ENCODE data around the gene TBL1XR1. TPM values are rescaled to one million over a fixed set of nuclear protein-coding genes. Genes with fewer than 3 reads are reported as not detected.

Gene TBL1XR1
- total RNA-seq, 1 experiment from 2014 or later, result 180 TPM

- H3K4me3 ChIP-seq (replicated peaks in 1 of 2; ENCODE audit: low read depth in 1 of 2, low read length in 2 of 2), result no peak overlapping the region
- no peaks in the 10 kb centered on the region for H3K9me3 ChIP-seq (ENCODE audit: control insufficient read depth in 1 of 2, insufficient read depth in 1 of 2, low read depth in 1 of 2, low read length in 2 of 2)
- ATAC-seq (no peak), DNase-seq (ENCODE audit: low read depth, low spot score) (no peak)
- CTCF ChIA-PET, result no interaction called here
- H3K9me2 ChIP-seq (ENCODE audit: insufficient read depth), result no peaks in the 10 kb centered on the region
- H2AFZ ChIP-seq (ENCODE audit: low read depth, low read length, poor library complexity, severe bottlenecking), result peak overlapping the region; percentile 43
- H3K36me3 ChIP-seq (ENCODE audit: control insufficient read depth in 1 of 2, insufficient read depth in 2 of 2, low read length in 2 of 2), result no peaks in the 10 kb centered on the region
- peaks cover 26% of the 10 kb centered on the region for H3K79me2 ChIP-seq (ENCODE audit: insufficient read depth, low read length)
- H3K4me1 ChIP-seq (ENCODE audit: control insufficient read depth in 1 of 2, insufficient read depth in 2 of 2, low read length in 2 of 2), result peaks cover 19 to 40% of the 10 kb centered on the region in 2 experiments
- TF ChIP-seq MAX (IDR thresholded peaks at IDR 0.05) (0 out of 2 replicates have a peak, but pooled peaks have one; percentile 8), YY1 (IDR thresholded peaks at IDR 0.05; ENCODE audit: extremely low read depth, insufficient replicate concordance, low read depth, low read length) (no peak)
- no peaks in the 10 kb centered on the region for H4K20me1 ChIP-seq (ENCODE audit: insufficient read depth)
- no TSS peak for BruUV-seq (replicated peaks)
- peak overlapping the region; percentile 86 for H3K4me2 ChIP-seq (ENCODE audit: low read length)
- H3K27me3 ChIP-seq (ENCODE audit: insufficient read depth, low read length), result no peaks in the 10 kb centered on the region
- RAD21 ChIA-PET (ENCODE audit: low non-redundant PET in 1 of 2, low total read pairs in 2 of 2, uncharacterized antibody in 2 of 2, unreplicated experiment in 2 of 2), result interaction anchor here in 1 of 2 experiments (1.4 kb wide), 1 partner anchor 161 kb away, joined by 3 read pairs; no protein-coding TSS in a partner anchor
- peak overlapping the region; percentile 88; the same call in 1 of the 2 replicates for H3K9ac ChIP-seq (ENCODE audit: low read length)
- H3K27ac ChIP-seq (ENCODE audit: low read depth, low read length), result peak overlapping the region; percentile 86
- intact Hi-C loops (cut with micrococcal nuclease), result loop anchor here (5.0 to 10.0 kb wide), 3 partner anchors 147 to 578 kb away; no protein-coding TSS in a partner anchor
- POLR2A ChIA-PET, result interaction anchor here (2.8 kb wide), 1 partner anchor 159 kb away, joined by 50 read pairs; no protein-coding TSS in a partner anchor
Measured at GRCh38 chr3:177199206-177199760, 2.0 kb upstream of the TBL1XR1 start.

DNA sequence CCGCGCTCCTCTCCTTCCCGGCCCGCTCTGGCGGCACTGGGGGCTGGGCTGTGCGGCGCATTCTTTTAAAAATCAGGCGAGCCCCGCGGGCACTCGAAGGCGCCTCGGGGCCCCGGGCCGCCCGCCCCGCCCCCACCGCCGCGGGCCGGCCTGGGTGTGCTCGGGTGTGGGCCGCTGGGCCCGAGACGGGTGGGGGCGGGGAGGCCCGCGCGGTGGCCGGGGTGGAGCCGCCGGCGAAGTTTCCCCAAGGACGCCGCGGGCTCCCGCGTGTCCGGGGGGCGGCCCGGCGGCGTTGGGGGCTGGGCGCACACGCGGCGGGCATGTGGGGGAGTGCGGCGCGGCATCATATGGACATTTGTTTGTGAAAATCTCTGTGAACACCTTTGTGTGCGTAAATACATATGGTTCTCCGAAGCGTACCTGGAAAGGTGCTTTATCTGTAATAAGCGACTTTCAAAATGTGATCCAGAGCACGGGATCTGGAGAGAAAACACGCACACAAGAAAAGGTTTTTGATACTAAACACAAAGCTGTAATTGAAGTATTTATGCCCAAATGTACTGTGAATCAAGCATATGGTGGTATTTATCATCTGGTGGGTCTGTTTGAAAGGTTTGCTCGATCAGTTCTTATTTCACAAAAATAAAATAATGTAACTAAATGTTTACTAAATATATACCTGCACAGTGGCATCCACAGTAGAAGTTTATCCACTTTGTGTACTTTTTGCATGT, 612 bp upstream of the TBL1XR1 start:
- Histone ChIP-seq H3K4me3 (replicated peaks in 1 of 2; ENCODE audit: low read depth in 1 of 2, low read length in 2 of 2) (peak overlapping the region; percentile 40 to 61), H3K27me3 (ENCODE audit: insufficient read depth, low read length) (no peaks in the 10 kb centered on the region), H3K79me2 (ENCODE audit: insufficient read depth, low read length) (peaks cover 40% of the 10 kb centered on the region), H3K27ac (ENCODE audit: low read depth, low read length) (peak overlapping the region; percentile 86), H3K9me3 (ENCODE audit: control insufficient read depth in 1 of 2, insufficient read depth in 1 of 2, low read depth in 1 of 2, low read length in 2 of 2) (no peaks in the 10 kb centered on the region), H3K9me2 (ENCODE audit: insufficient read depth) (no peaks in the 10 kb centered on the region), H3K36me3 (ENCODE audit: control insufficient read depth in 1 of 2, insufficient read depth in 2 of 2, low read length in 2 of 2) (no peaks in the 10 kb centered on the region), H3K4me1 (ENCODE audit: control insufficient read depth in 1 of 2, insufficient read depth in 2 of 2, low read length in 2 of 2) (peaks cover 22 to 42% of the 10 kb centered on the region in 2 experiments), H3K4me2 (ENCODE audit: low read length) (peak overlapping the region; percentile 86), H2AFZ (ENCODE audit: low read depth, low read length, poor library complexity, severe bottlenecking) (no peak overlapping the region), H4K20me1 (ENCODE audit: insufficient read depth) (no peaks in the 10 kb centered on the region), H3K9ac (ENCODE audit: low read length) (peak overlapping the region; percentile 88)
- RAD21 ChIA-PET (ENCODE audit: low non-redundant PET in 1 of 2, low total read pairs in 2 of 2, uncharacterized antibody in 2 of 2, unreplicated experiment in 2 of 2), result interaction anchor here (0.6 to 1.4 kb wide), 6 partner anchors 147 to 162 kb away, joined by 3 to 10 read pairs (median 3); no protein-coding TSS in a partner anchor
- CTCF ChIA-PET, result interaction anchor here (0.6 to 1.5 kb wide), 2 partner anchors 160 to 162 kb away, joined by 3 to 5 read pairs; no protein-coding TSS in a partner anchor
- BruUV-seq (replicated peaks), result TSS peak; percentile 94
- POLR2A ChIA-PET, result interaction anchor here (0.7 to 2.8 kb wide), 4 partner anchors 106 to 161 kb away, joined by 3 to 50 read pairs (median 4); no protein-coding TSS in a partner anchor
- DNase-seq (ENCODE audit: low read depth, low spot score) (no peak), ATAC-seq (peak; percentile 77)
- intact Hi-C loops (cut with micrococcal nuclease), result loop anchor here (1.0 to 10.0 kb wide), 4 partner anchors 146 to 579 kb away; no protein-coding TSS in a partner anchor
- TF ChIP-seq POLR2AphosphoS5 (IDR thresholded peaks at IDR 0.05; ENCODE audit: low read depth, low read length) (0 out of 2 replicates have a peak, but pooled peaks have one; percentile 35), YY1 (IDR thresholded peaks at IDR 0.05; ENCODE audit: extremely low read depth, insufficient replicate concordance, low read depth, low read length) (peak; percentile 9), SP1 (IDR thresholded peaks at IDR 0.05; ENCODE audit: low read depth) (peak; percentile 1; the same call in 1 of the 2 replicates), EGR1 (IDR thresholded peaks at IDR 0.05; ENCODE audit: low read depth) (no peak), EZH2 (IDR thresholded peaks at IDR 0.05) (no peak), MAX (IDR thresholded peaks at IDR 0.05) (peak; percentile 70), POLR2A (IDR thresholded peaks at IDR 0.05; ENCODE audit: borderline replicate concordance, extremely low read depth, insufficient read depth, insufficient read length) (no peak), TCF7L2 (IDR thresholded peaks at IDR 0.05; ENCODE audit: borderline replicate concordance, extremely low read depth, insufficient read depth, insufficient read length) (peak; percentile 78), SIN3A (IDR thresholded peaks at IDR 0.05; ENCODE audit: low read depth) (no peak)
- TF ChIP-seq, protein P1, sequence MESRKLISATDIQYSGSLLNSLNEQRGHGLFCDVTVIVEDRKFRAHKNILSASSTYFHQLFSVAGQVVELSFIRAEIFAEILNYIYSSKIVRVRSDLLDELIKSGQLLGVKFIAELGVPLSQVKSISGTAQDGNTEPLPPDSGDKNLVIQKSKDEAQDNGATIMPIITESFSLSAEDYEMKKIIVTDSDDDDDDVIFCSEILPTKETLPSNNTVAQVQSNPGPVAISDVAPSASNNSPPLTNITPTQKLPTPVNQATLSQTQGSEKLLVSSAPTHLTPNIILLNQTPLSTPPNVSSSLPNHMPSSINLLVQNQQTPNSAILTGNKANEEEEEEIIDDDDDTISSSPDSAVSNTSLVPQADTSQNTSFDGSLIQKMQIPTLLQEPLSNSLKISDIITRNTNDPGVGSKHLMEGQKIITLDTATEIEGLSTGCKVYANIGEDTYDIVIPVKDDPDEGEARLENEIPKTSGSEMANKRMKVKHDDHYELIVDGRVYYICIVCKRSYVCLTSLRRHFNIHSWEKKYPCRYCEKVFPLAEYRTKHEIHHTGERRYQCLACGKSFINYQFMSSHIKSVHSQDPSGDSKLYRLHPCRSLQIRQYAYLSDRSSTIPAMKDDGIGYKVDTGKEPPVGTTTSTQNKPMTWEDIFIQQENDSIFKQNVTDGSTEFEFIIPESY (IDR thresholded peaks at IDR 0.05; ENCODE audit: extremely low read depth, insufficient replicate concordance, low read length), result no peak

Measured in HCT116 (cell line).